Stimulated activated CD4-positive, alpha-beta T cell treated with anti-CD3 and anti-CD28 coated beads, Interleukin-12 subunit alpha, Interleukin-12 subunit beta, amount 100 ng/mL, for 24 hours (primary cell): ENCODE measurements around the gene GC.
"Not testable (repeated sequence)": the region's sequence is repeated elsewhere in the genome, so short reads cannot be mapped to it uniquely, and the experiment has no call there.

Experiments used
- DNase-seq, 2 experiments: peaks; one replicate each; pipeline ENCODE4 v3.0.0-alpha.2; 2020; ENCODE audit warnings: low read depth in 2 of 2

GC gene

DNA sequence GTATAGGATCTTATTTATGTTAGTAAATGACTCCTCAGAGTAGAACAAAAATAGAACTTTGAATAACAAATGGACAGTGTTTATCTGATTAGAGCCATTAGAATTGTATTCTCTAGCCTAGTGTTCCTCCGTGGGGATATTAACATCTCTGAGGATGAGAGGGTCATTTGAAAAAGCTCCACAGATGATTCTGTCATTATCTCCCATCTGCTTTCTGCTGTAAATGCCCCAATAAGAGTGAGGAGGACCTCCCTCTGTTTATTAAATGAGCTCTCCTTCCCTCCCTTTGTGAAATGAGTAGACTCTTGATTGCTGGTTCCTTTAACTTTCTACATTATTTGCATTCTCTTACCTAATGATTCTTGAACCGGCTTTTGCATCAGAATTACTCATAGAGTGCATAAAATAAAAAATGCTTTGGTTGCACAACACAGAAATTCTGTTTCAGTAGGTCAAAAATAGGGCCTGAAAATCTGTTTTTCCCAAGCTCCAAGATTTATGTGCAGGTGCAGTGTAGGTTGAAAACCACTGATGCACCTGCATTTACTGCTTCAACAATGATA is 18.0 kb downstream of the GC start:
- DNase-seq: no peak

DNA sequence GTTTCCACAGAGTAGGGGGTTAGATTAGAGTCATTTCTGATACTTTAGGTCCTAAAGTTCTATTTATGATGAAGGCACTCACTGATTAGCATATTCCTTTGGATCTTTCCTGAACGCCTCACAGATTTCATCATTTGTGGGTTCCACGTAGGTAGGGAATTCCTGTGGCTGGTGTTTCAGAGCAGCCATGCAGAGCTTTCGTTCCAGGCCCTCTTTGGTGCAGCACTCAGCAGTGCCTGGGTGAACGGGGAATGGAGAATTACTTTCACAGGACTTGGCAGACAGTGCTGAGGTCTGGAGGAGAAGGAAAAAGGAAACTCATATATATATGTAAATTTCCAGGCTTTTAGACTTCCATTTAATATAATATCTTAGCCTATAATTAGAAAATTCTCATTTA is 18.5 kb downstream of the GC start:
- no peak for DNase-seq

DNA sequence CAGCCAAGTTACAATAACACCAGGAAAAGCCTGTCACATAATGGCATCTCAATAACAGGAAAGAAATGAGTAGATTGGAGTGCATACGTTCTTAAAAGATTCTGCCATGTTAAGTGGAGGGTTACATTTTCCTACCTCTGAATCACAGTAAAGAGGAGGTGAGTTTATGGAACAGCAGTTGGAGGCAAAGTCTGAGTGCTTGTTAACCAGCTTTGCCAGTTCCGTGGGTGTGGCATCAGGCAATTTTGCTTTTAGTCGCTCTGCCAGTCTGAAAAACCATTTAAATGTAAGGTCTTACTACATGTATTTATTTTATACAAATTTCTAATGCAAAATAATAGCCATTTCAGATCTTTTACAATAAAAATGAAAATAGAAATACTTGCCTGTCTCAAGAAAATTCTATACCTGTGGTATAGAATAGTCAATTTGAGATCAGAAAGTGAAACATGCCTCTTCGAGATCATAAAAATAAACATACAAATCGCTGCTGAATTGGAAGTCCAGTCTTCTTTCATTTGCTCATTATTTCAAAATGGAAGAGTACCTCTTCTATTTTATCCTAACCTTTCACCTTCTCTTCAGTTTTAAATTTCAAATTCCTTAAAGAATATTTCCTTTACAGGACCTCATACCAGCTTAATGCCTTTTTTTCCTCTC is 31.4 kb downstream of the GC start:
- DNase-seq: no peak

DNA sequence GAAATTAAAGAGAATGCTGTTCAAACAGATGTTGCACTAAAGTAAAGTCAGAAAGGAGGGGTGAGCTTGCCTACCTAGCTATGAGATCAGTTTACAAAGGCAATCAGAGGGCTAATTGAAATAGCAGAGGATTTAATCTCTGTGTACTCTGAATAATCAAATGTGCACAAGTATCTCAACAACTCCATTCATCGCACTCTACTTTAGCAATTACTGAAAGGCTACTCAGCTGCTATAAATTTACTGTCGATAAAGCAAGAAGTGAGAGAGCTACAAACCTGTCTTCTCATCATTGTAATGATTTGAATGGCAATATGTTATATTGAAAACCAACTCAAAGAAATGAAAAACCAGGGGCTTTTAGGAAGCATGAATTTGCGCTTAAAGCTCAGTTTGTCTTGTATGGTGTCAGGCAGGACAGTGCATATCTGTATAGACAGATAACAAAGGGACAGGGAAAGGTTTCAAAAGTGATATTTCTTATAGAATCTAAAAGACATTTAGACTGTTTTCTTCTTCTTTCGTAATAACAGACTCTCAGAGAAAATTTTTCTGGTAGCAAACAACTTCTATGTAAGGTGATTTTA is 34.8 kb downstream of the GC start:
- DNase-seq: no peak

DNA sequence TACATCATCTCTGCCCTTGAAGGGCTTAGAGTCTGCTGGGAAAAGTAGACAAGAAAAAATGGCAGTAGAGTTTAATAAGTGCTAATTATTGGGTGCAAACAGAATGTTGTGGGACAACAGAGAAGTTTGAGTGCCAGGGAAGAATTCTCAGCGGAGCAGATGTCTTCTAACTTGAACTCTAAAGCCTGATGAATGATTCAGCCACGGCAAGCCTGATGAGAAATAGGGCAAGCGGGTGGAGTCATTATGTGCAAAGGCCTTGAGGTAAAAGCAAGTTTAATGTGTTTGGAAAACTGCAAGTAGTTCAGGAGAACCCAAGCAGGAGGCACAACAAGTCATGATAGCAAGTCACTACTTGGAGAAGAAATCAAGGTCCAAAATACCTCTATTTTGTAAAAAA is 37.5 kb downstream of the GC start:
- no peak for DNase-seq

DNA sequence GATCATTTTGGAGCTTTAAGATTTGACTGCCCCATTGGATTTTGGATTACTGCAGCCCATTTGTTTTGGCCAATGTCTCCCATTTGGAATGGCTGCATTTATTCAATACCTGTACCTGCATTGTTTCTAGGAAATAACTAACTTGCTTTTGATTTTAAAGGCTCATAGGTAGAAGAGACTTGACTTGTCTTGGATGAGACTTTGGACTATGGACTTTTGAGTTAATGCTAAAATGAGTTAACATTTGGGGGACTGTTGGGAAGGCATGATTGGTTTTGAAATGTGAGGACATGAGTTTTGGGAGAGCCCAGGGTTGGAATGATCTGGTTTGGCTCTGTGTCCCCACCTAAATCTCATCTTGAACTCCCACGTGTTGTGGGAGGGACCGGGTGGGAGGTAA is 45.1 kb downstream of the GC start:
- not testable (repeated sequence) for DNase-seq

DNA sequence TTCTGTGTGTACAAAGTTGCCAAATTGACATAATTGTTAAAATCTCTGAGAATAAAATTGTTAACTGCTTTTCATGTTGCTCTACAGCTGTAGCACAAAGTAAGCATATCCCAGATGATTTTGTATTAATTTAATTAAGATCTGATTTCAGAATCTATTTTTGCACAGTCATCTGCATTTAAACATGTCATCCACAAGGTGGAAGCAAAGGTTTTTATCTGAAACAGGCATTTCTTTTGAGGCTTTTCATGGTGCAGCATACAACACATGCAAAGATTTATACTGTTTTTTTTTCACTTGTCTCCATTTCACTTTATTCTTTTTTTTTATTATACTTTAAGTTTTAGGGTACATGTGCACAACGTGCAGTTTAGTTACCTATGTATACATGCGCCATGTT is 51.2 kb downstream of the GC start:
- DNase-seq: no peak

DNA sequence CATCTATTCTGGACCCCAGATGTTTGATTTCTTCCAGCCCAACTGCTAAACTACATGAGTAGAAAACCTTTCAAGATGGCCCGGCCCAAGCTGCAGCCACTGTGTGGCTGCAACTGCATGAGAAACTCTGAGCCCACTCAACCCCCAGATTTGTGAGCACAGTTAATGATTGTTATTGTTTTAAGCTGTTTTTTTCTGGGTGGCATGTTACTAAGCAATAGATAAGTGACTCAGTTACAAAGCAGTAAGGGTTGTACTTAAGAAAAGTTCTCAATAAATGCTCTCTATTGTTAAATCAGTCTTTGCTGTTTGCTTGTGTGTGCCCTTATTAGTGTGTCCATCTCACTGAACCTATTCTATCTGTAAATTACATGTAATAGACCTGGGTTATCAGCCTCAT is 51.8 kb downstream of the GC start:
- DNase-seq: no peak

DNA sequence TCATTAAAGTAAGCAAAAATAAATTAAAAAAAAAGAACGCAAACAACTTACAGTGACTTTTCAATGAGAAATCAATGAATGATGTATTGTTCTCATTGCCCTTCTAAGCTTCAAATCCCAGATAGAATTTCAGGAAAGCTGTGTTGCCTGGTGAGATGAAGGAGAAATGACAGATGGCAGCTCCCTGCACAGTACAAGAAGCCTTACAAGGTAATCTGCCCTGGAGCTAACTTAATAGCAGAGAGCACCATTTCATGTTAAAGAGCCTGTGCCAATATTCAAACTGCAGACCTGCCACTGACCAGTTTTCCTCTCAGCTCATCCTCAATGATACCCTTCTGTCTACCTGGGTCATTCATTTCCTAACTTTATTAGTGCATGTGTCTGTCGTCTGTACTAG is 54.0 kb downstream of the GC start:
- no peak for DNase-seq

DNA sequence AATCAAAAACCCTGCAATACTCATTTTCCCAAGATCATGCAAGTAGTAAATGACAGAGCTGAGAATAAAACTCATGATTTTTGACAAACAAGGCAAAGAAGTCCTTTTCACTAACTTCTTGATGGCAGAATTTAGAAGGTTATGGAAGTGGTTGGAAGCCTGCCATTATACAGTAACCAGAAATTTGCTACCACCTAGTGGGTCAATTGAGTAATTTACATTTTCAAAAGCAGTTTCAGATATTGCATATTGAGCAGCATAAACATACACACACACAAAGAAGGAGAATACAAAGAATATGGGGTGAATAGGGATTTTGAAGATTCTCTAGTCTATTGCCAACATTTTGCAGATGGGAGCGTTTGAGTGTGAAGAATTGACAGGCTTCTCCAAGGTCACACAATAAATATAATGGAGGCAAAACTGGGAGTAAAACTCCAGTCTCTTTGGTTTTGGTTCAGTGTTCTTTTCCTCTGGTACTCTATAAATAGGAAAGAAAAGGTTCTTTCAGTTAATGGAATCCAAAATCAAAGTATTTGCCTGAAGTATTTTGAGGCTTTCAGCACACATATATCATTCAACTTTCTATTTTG is 70.2 kb downstream of the GC start:
- DNase-seq: no peak

DNA sequence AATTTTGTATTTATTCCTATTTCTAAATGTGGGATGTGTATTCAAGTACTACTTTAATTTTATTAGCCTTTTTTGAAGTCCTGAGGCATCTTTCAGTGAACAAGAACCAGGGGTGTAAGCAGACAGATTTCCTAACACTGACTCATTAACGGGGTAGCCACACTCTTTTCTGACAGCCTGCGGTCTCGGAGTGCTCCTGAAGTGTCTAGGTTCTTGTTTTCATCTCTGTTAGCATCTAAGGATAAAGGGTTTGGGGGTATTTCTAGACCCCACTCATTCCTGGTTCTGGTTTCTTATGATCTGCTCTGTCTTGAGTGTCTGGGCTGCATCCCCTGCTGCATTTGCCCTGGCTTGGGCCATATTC is 71.9 kb downstream of the GC start:
- no peak for DNase-seq

DNA sequence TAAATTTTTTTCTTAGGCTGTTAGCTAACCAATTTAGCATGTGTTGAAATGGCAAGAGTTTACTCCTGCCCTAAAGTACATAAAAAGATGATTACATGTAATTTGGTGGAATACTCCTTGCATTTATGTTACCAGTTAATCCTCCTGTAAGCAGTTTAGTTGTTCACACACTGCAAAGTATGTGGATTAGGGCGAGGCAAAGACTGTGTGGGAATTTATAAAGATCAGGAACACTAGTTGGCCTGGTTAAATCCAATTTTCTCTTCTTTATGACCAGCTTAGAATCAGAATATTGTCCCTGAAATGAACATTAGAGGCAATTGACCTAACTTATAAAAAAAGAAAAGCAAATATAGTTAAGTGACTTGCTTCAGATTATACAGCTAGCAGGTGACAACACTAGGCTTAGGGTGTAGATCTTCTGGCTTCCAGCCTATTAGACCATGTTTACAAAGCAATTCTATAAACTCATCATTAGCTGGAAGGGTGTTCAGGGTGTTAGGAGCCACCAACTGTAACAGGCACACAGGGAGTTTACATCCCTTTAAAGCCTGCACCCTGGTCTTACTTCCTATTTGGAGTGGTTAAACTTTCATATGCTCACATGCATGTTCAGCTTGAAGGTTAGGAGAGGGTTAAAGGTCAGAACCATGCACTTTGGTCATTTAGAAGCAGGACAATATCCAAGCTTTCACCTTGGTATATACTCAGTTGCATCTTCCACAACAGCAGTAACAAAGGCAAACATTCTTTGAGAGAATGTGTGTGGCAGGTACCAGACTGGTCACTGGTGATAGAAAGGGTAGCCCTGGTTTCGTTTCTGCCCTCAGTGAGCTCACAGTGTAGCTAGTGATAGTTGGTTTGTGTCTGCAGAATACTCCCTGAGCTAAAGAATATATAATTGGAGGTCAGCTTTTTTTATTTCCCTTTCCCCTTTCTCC is 72.6 kb downstream of the GC start:
- no peak for DNase-seq

DNA sequence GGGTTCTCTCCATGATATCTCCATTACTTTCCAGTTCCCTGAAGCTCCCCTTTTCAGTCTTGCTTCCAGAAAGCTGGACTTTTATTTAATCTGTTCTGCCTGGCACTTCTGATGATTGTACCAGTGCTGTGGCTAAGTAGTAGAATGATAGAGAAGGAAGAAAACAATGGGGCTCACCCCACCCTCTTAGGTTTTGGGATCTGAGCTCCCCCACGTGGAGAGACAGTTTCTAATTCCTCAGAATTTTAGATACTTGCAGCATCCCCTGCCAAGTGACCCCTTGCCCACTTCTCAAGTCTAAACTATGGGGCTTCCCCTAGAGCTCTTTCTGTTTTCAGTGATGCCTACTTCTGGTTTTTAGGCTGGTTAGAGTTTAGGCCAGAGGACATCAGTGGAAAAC is 73.9 kb downstream of the GC start:
- DNase-seq: no peak

DNA sequence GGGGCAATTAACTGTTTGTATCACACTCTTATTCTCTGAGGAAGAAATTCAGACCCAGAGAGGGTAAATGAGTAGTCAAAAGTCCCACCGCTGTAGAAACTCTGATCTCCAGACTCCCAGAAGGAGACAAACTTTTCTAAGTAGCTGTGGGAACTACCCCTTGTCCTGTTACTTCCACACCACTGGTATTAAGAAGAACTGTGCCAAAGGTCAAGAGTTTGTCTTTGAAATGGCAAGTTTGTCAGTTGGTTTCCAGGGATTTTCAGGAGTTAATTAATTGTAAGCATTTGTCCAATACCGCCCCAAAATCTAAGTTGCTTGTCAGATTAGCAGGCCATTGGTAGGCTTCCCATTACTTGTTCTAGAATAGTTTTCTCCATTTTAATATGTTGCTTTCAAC is 85.7 kb downstream of the GC start:
- no peak for DNase-seq

DNA sequence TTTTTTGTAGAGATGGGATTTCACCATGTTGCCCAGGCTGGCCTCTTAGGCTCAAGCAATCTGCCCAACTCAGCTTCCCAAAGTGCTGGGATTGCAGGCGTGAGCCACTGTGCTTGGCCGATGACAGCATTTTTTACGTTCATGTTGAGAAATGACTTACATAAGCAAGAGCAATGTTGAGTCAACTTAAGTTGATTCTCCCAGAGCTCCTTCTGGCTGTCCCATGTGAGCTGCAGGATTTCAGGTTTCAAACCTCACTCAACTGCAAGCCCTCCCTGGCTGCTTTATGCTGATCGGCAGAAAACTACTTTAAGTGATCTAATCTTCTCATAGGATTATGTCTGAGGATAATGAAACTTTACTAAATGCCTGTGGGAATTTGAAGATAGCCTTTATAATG is 86.8 kb downstream of the GC start:
- no peak for DNase-seq

DNA sequence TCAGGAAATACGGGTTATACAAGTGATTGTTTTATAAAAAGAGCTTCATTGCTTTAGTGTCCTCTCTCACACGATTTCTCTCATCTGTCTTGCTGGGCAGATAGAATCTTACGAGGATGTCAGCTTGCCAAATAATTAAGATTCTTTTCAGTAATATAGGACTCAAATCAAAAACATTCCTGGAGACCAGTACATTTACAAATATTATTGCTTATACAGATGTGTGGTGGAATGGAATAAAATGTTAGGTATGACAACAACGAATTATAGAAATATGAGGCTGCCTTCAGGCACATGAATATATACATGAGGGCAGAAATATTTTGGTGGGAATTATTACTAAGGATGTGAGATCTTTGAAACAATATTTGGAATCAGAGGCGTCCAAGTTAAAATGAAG is 88.9 kb downstream of the GC start:
- DNase-seq: no peak

DNA sequence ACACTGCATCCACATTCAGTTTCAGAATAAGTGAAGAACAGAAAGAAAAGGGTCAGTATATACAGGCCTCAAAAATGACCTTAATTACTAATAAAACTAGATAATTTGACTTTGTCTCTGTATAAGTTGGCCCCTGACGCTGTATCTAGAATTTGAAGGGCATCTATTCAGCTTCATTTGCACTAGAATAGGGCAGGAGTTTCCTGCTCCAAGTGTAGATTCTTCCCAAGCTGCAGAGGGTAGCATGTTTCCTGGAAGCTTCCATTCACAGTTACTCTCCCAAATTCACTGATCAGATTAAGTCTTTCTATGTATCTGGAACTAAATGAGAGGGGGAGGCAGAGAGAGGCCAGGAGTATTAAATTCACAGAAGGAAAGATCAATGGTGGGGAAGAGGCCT is 90.9 kb downstream of the GC start:
- no peak for DNase-seq

DNA sequence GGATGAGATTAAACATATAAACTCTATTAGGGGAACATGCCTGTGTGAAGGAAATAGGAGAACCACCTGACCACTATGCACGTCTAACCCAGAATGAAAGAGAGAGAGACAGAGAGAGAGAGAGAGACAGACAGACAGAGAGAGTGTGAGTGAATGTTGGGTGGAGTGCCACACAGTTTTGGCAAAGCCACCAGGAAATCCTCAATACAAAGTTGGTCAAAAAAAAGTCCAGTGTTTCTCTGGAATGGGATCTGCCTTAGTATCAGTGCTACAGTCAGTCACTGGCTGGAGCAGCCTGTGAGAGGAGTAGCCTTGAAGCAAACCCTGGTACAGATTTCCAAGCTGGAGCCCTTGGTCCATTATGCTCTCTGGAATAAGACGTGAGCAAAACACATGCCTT is 91.7 kb downstream of the GC start:
- no peak for DNase-seq
